CD8-positive, alpha-beta memory T cell (primary cell): ENCODE measurements around the gene NUBPL. TPM values are rescaled to one million over a fixed set of nuclear protein-coding genes. Genes with fewer than 3 reads are reported as not detected.
"Not testable (repeated sequence)": the region's sequence is repeated elsewhere in the genome, so short reads cannot be mapped to it uniquely, and the experiment has no call there.

Source experiments
- CTCF ChIA-PET: fragments of 350-600 bp; sonication (Branson Sonifier 250); formaldehyde crosslinking; loops from one replicate; lab custom pipeline; 2021; ENCODE audit warnings: antibody characterized with exemption; lab: Charles Lee
- POLR2A ChIA-PET: fragments of 350-600 bp; sonication (Branson Sonifier 250); formaldehyde crosslinking; loops from one replicate; lab custom pipeline; 2021; ENCODE audit warnings: antibody characterized with exemption; lab: Charles Lee
- DNase-seq, 5 donors: peaks; one replicate each; pipeline versions ENCODE4 v3.0.0 to v3.0.0-alpha.2; 2020 to 2022; ENCODE audit warnings: mixed read lengths in 1 of 5
- H3K27ac ChIP-seq: one replicate; pipeline ENCODE4 v1.7.0; 2013; ENCODE audit warnings: low read depth, mild to moderate bottlenecking, low read length, moderate library complexity
- H3K27me3 ChIP-seq: 2 replicates; pipeline ENCODE4 v1.7.0; 2013; ENCODE audit warnings: low read length, mild to moderate bottlenecking; ENCODE audit not compliant: insufficient read depth, poor library complexity, severe bottlenecking
- H3K36me3 ChIP-seq: 2 replicates; pipeline ENCODE4 v1.7.0; 2013; ENCODE audit warnings: mild to moderate bottlenecking, low read length, moderate library complexity; ENCODE audit not compliant: insufficient read depth
- H3K4me1 ChIP-seq: 2 replicates; pipeline ENCODE4 v1.7.0; 2013; ENCODE audit warnings: mild to moderate bottlenecking, low read length, moderate library complexity; ENCODE audit not compliant: insufficient read depth
- H3K4me3 ChIP-seq: 2 replicates; pipeline ENCODE4 v1.7.0; 2013; ENCODE audit warnings: mild to moderate bottlenecking, low read length
- H3K9me3 ChIP-seq: 2 replicates; pipeline ENCODE4 v1.7.0; 2013; ENCODE audit warnings: mild to moderate bottlenecking, low read length
- H3K27ac Mint-ChIP-seq, 8 donors: one replicate each; pipeline ENCODE4 v1.8.0; 2020 to 2021; ENCODE audit warnings: mixed read lengths in 8 of 8, mild to moderate bottlenecking in 6 of 8, inconsistent platforms in 3 of 8, moderate library complexity in 3 of 8
- H3K27me3 Mint-ChIP-seq, 2 donors: one replicate each; pipeline ENCODE4 v1.8.0; 2020 to 2021; ENCODE audit warnings: mixed read lengths in 2 of 2, mild to moderate bottlenecking in 1 of 2, moderate library complexity in 1 of 2
- H3K36me3 Mint-ChIP-seq, 3 donors: one replicate each; pipeline ENCODE4 v1.8.0; 2020 to 2021; ENCODE audit warnings: mixed read lengths in 3 of 3, inconsistent platforms in 1 of 3, mild to moderate bottlenecking in 1 of 3
- H3K4me1 Mint-ChIP-seq, 3 donors: one replicate each; pipeline ENCODE4 v1.8.0; 2020 to 2021; ENCODE audit warnings: mixed read lengths in 3 of 3, inconsistent platforms in 1 of 3, mild to moderate bottlenecking in 1 of 3
- H3K4me3 Mint-ChIP-seq, 7 donors: one replicate each; pipeline ENCODE4 v1.8.0; 2020 to 2021; ENCODE audit warnings: mixed read lengths in 7 of 7, mild to moderate bottlenecking in 6 of 7, moderate library complexity in 4 of 7, inconsistent platforms in 2 of 7
- H3K9me3 Mint-ChIP-seq, 5 donors: one replicate each; pipeline ENCODE4 v1.8.0; 2020 to 2022; ENCODE audit warnings: mixed read lengths in 5 of 5, mild to moderate bottlenecking in 3 of 5, moderate library complexity in 2 of 5, inconsistent platforms in 1 of 5
- polyA plus RNA-seq: library from polyadenylated mRNA; unstranded; fragments of 300-500 nt; fragmentation: Illumina TruSeq; gene quantifications from one replicate; pipeline ENCODE4 v1.2.3, GENCODE V29; 2021
- total RNA-seq, 2 experiments: library from RNA; stranded (reverse); gene quantifications; one replicate each; pipeline ENCODE4 v1.2.3, GENCODE V29; 2021

NUBPL gene
- total and polyA plus RNA-seq, 3 experiments from 2014 or later, result 5.2 to 13.0 (median 10.9) TPM

DNA sequence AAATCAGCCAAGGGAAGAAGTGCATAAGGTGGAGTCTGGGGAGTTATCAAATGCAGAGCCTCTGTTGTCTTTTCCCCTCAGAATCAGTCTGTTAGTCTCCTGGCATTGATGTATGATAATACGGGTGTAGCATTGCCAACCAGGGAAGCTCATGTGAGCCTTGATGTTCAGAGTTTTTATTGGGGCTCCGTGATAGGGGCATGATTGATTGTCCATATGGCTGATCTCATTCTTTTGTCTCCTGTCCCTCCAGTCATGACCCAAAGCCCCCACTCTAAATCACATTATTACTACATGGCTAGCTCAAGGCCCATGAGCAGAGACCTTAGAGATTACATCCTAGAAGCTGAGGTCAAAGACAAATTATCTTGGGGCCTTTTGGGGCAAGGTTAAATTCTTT is 140.9 kb downstream of the NUBPL start:
- H3K36me3 Mint-ChIP-seq, result peaks cover 27 to 70% (median 57%) of the 10 kb centered on the region in 3 donors
- no peaks in the 10 kb centered on the region for H3K27me3 Mint-ChIP-seq
- H3K4me1 ChIP-seq, result no peaks in the 10 kb centered on the region
- CTCF ChIA-PET, result no interaction called here
- no peaks in the 10 kb centered on the region for H3K27me3 ChIP-seq
- H3K27ac Mint-ChIP-seq, result no peak overlapping the region
- H3K4me1 Mint-ChIP-seq, result no peaks in the 10 kb centered on the region
- H3K4me3 Mint-ChIP-seq, result no peak overlapping the region
- POLR2A ChIA-PET, result no interaction called here
- DNase-seq, result no peak
- peaks cover 7 to 46% (median 20%) of the 10 kb centered on the region in 5 donors for H3K9me3 Mint-ChIP-seq
- H3K27ac ChIP-seq, result no peak overlapping the region
- H3K9me3 ChIP-seq, result peaks cover 9% of the 10 kb centered on the region
- H3K4me3 ChIP-seq, result no peak overlapping the region
- H3K36me3 ChIP-seq, result no peaks in the 10 kb centered on the region

DNA sequence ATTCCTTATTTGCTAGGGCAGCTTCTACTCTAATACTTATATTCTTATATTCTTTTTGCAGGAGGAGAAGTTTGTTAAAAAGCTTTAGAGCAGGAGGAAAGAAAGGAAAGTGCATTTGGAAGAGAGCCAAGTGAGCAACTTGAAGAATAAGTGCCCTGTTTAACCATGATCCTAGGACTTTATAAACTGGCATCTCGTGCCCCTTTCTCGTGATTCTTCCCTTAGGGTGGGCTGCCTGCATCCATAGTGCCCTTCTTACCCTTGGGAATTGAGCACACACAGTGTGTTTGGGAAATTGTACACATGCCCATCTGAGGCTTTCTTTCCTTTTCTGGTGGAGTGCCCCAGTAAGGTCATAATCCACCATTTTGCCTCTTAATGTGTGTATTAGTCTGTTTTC is 141.9 kb downstream of the NUBPL start:
- Mint-ChIP-seq H3K27ac (no peak overlapping the region), H3K4me1 (no peaks in the 10 kb centered on the region), H3K4me3 (no peak overlapping the region), H3K9me3 (peaks cover 7 to 49% (median 22%) of the 10 kb centered on the region in 5 donors), H3K27me3 (no peaks in the 10 kb centered on the region), H3K36me3 (peaks cover 27 to 73% (median 58%) of the 10 kb centered on the region in 3 donors)
- Histone ChIP-seq H3K27me3 (no peaks in the 10 kb centered on the region), H3K4me1 (no peaks in the 10 kb centered on the region), H3K27ac (no peak overlapping the region), H3K4me3 (no peak overlapping the region), H3K9me3 (peaks cover 9% of the 10 kb centered on the region), H3K36me3 (no peaks in the 10 kb centered on the region)
- DNase-seq, result no peak
- ChIA-PET POLR2A (no interaction called here), CTCF (no interaction called here)

DNA sequence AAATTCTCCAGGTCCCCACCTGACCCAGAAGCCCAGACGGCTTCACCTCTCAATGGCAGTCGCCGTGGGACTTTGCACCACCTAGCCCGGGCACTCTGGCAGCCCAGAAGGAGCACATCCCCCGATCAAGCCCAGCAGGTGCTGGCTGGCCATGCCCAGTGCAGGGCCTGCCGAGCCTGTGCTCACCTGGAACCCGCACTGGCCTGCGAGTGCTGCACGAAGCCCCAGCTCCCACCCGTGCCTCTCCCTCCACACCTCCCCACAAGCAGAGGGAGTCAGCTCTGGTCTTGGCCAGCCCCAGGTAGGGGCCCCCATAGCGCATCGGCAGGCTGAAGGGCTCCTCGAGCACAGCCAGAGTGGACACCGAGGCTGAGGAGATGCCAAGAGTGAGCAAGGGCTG is 144.5 kb downstream of the NUBPL start:
- no peak overlapping the region for H3K4me3 ChIP-seq
- Mint-ChIP-seq H3K9me3 (peaks cover 7 to 68% (median 20%) of the 10 kb centered on the region in 5 donors), H3K27ac (no peak overlapping the region), H3K4me1 (no peaks in the 10 kb centered on the region), H3K4me3 (no peak overlapping the region), H3K36me3 (peaks cover 41 to 91% (median 73%) of the 10 kb centered on the region in 3 donors), H3K27me3 (no peaks in the 10 kb centered on the region)
- no peaks in the 10 kb centered on the region for H3K27me3 ChIP-seq
- H3K4me1 ChIP-seq, result no peaks in the 10 kb centered on the region
- peaks cover 9% of the 10 kb centered on the region for H3K9me3 ChIP-seq
- CTCF ChIA-PET, result no interaction called here
- no peak overlapping the region for H3K27ac ChIP-seq
- H3K36me3 ChIP-seq, result no peaks in the 10 kb centered on the region
- POLR2A ChIA-PET, result no interaction called here
- DNase-seq, result no peak

DNA sequence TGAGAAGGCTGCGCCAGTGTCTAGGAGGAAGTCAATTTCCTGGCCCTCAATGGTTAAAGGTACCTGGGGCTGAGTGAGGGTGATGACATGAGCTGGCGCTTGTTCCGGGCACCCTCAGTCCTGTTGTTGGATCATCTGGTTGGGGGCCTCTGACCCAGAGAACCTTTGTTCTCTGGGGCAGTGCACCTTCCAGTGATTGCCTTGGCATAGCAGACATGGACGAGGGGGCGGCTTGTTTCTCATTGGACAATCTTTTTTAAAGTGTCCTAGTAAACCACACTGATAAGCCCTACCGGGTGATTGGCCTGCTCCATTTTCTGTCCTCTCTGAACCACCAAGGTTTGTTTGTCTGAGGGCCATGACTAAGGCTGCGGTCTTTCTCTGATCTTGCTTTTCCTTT is 147.5 kb downstream of the NUBPL start:
- CTCF ChIA-PET, H3K36me3 ChIP-seq, H3K27me3 Mint-ChIP-seq, H3K4me3 Mint-ChIP-seq, DNase-seq, H3K4me1 ChIP-seq, POLR2A ChIA-PET, H3K4me1 Mint-ChIP-seq, H3K4me3 ChIP-seq, H3K27me3 ChIP-seq, H3K9me3 ChIP-seq, H3K27ac Mint-ChIP-seq, H3K27ac ChIP-seq: not testable (repeated sequence)
- H3K9me3 Mint-ChIP-seq, result peaks cover 4 to 55% (median 11%) of the 10 kb centered on the region in 5 donors
- peaks cover 42 to 87% (median 68%) of the 10 kb centered on the region in 3 donors for H3K36me3 Mint-ChIP-seq

DNA sequence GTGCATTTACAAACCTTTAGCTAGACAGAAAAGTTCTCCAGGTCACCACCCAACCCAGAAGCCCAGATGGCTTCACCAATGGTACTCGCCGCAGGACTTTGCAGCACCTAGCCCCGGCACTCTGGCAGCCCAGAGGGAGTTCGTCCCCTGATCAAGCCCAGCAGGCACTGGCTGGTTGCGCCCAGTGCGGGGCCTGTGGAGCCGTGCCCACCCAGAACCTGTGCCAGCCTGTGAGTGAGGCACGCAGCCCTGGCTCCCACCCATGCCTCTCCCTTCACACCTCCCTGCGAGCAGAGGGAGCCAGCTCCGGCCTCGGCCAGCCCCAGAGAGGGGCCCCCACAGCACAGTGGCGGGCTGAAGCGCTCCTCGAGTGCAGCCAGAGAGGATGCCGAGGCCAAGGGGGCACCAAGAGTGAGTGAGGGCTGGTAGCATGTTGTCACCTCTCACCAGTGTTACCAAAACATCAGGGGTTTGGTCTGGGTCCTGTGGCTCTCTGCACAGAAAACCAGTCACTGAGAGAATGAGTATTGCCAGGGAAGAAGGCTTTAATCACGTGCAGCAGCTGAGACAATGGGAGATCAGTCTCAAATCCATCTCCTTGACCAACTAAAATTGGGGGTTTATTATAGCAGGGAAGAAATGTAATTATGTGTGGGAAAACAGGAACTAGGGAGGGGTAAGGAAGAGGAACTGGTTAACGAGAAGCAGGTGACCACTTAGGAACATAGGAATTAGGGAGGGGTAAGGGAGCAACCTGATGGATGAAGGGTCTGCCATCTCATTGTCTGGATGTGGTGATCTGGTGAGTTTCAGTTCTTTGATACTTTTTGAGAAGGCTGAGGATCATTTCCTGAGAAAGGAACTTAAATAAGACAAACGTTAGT is 151.3 kb downstream of the NUBPL start:
- no peak overlapping the region for H3K27ac Mint-ChIP-seq
- no peaks in the 10 kb centered on the region for H3K4me1 ChIP-seq
- no peaks in the 10 kb centered on the region for H3K9me3 ChIP-seq
- no peak overlapping the region for H3K4me3 Mint-ChIP-seq
- H3K27me3 Mint-ChIP-seq, result no peaks in the 10 kb centered on the region
- no peak overlapping the region for H3K4me3 ChIP-seq
- peaks cover 0 to 36% (median 4%) of the 10 kb centered on the region in 5 donors for H3K9me3 Mint-ChIP-seq
- CTCF ChIA-PET, result no interaction called here
- no peak overlapping the region for H3K27ac ChIP-seq
- POLR2A ChIA-PET, result no interaction called here
- DNase-seq, result no peak
- no peaks in the 10 kb centered on the region for H3K36me3 ChIP-seq
- no peaks in the 10 kb centered on the region for H3K4me1 Mint-ChIP-seq
- H3K27me3 ChIP-seq, result no peaks in the 10 kb centered on the region
- peaks cover 31 to 62% (median 40%) of the 10 kb centered on the region in 3 donors for H3K36me3 Mint-ChIP-seq

DNA sequence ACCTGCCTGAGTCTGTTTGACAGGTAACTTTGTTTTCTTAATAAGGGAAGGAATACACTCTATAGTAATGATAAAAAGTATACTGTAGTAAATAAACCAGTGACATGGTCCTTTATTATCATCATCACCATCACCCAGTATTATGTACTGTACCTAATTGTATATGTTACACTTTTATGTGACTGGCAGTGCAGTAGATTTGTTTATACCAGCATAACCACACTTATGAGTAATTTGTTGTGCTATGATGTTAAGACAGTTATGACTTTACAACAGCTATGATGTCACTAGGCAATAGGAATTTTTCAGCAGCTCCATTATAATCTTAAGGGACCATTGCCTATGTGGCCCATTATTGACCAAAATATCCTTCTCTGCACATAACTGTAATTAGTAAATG is 155.0 kb downstream of the NUBPL start:
- H3K27ac Mint-ChIP-seq, result no peak overlapping the region
- no peak overlapping the region for H3K4me3 ChIP-seq
- no peak for DNase-seq
- no peaks in the 10 kb centered on the region for H3K9me3 ChIP-seq
- H3K27me3 Mint-ChIP-seq, result no peaks in the 10 kb centered on the region
- peaks cover 0 to 10% (median 0%) of the 10 kb centered on the region in 5 donors for H3K9me3 Mint-ChIP-seq
- no peaks in the 10 kb centered on the region for H3K4me1 Mint-ChIP-seq
- H3K4me3 Mint-ChIP-seq, result no peak overlapping the region
- CTCF ChIA-PET, result no interaction called here
- H3K36me3 Mint-ChIP-seq, result peaks cover 19 to 36% (median 19%) of the 10 kb centered on the region in 3 donors
- no peaks in the 10 kb centered on the region for H3K27me3 ChIP-seq
- no peaks in the 10 kb centered on the region for H3K4me1 ChIP-seq
- POLR2A ChIA-PET, result no interaction called here
- H3K36me3 ChIP-seq, result no peaks in the 10 kb centered on the region
- no peak overlapping the region for H3K27ac ChIP-seq

DNA sequence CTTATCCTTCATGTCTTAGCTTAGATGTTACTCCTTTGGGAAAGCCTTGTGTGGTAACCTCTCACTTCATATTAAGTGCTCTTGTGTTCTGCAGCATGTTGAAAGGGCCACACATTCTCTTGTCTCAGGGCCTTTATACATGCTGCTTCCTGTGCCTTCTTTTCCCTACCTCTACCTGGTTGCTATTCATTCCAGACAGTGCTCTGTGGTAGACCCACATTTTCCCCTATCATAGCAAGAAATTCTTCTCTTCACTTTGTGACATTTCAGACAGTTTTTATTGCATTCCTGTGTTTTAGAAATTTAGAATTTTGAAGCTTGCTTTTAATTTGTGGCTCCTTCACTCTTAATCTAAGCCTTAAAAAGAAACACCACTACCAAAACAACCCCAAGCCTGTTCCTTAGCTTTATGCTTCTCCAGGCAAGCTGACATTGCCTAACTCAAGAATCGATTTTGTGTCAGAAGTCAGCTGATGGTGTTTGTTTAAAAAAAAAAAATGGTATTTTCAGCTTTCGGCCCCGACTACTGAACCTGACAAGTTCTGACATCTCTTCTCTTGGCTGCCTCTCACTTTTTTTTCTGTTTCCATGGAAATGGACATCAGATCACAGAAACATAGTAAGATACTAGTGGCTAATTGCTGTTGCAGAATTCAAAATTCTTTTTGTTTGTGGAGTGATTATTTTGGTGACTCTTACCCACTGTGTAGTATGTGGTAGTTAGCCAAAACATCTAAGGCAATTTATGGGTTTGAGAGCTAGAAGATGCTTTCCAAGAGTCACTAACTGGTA is 156.3 kb downstream of the NUBPL start:
- POLR2A ChIA-PET, result no interaction called here
- H3K36me3 ChIP-seq, result no peaks in the 10 kb centered on the region
- H3K9me3 Mint-ChIP-seq, result peaks cover 0 to 8% (median 2%) of the 10 kb centered on the region in 5 donors
- no peaks in the 10 kb centered on the region for H3K27me3 Mint-ChIP-seq
- DNase-seq, result no peak
- H3K36me3 Mint-ChIP-seq, result peaks cover 15 to 40% (median 15%) of the 10 kb centered on the region in 3 donors
- H3K4me3 ChIP-seq, result no peak overlapping the region
- H3K27ac ChIP-seq, result no peak overlapping the region
- H3K27me3 ChIP-seq, result no peaks in the 10 kb centered on the region
- H3K4me3 Mint-ChIP-seq, result no peak overlapping the region
- H3K4me1 ChIP-seq, result no peaks in the 10 kb centered on the region
- peak overlapping the region in 1 of 8 donors; percentile 43 for H3K27ac Mint-ChIP-seq
- no peaks in the 10 kb centered on the region for H3K9me3 ChIP-seq
- H3K4me1 Mint-ChIP-seq, result no peaks in the 10 kb centered on the region
- CTCF ChIA-PET, result no interaction called here

DNA sequence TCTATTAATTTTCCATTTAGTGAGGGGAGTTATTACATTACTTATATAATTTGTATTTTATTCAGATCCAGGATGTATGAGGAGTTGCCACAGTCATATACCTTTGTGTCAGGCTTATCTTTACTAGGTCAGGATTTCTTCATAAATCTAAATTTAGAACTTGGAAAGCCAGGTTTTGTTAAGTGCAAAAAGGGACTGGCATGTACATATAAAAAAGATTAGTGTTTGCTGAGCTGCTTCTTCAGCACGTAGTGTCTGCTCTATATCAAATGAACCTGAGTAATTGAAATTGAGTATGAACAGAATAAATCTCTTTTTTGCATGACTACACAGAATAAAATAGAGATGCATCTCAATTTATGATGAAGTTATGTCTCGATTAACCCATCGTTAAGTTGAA is 157.4 kb downstream of the NUBPL start:
- peaks cover 0 to 14% (median 3%) of the 10 kb centered on the region in 5 donors for H3K9me3 Mint-ChIP-seq
- POLR2A ChIA-PET, result no interaction called here

More for the DNA sequence above, 157.4 kb downstream of the NUBPL start:
- Histone ChIP-seq H3K27ac (no peak overlapping the region), H3K9me3 (no peaks in the 10 kb centered on the region), H3K36me3 (no peaks in the 10 kb centered on the region), H3K27me3 (no peaks in the 10 kb centered on the region), H3K4me3 (no peak overlapping the region), H3K4me1 (no peaks in the 10 kb centered on the region)
- Mint-ChIP-seq H3K27ac (no peak overlapping the region), H3K27me3 (no peaks in the 10 kb centered on the region), H3K4me1 (peaks cover 0 to 2% (median 0%) of the 10 kb centered on the region in 3 donors), H3K4me3 (no peak overlapping the region), H3K36me3 (peaks cover 9 to 39% (median 11%) of the 10 kb centered on the region in 3 donors)
- CTCF ChIA-PET, result no interaction called here
- no peak for DNase-seq
